Keratinocyte (primary cell): ENCODE results near the gene MAN1A2.

Source experiments
- EZH2 ChIP-seq: IDR thresholded peaks from one replicate; pipeline ENCODE4 v1.6.1; 2012; ENCODE audit warnings: inconsistent platforms, mild to moderate bottlenecking, low read length, moderate library complexity
- TF ChIP-seq, protein P1 (sequence below), 3 experiments: IDR thresholded peaks in 1 of 3; conservative IDR thresholded peaks in 1 of 3; optimal IDR thresholded peaks in 1 of 3; 2 replicates in 2 of 3; 3 replicates in 1 of 3; pipeline versions ENCODE3 to v1.5.1; 2011; ENCODE audit warnings: low read length in 3 of 3, mild to moderate bottlenecking in 3 of 3, moderate library complexity in 2 of 3, control low read depth in 1 of 3, inconsistent platforms in 1 of 3; ENCODE audit not compliant: insufficient read depth in 2 of 3; ENCODE audit errors: extremely low read depth in 1 of 3

- TF ChIP-seq, protein P1, sequence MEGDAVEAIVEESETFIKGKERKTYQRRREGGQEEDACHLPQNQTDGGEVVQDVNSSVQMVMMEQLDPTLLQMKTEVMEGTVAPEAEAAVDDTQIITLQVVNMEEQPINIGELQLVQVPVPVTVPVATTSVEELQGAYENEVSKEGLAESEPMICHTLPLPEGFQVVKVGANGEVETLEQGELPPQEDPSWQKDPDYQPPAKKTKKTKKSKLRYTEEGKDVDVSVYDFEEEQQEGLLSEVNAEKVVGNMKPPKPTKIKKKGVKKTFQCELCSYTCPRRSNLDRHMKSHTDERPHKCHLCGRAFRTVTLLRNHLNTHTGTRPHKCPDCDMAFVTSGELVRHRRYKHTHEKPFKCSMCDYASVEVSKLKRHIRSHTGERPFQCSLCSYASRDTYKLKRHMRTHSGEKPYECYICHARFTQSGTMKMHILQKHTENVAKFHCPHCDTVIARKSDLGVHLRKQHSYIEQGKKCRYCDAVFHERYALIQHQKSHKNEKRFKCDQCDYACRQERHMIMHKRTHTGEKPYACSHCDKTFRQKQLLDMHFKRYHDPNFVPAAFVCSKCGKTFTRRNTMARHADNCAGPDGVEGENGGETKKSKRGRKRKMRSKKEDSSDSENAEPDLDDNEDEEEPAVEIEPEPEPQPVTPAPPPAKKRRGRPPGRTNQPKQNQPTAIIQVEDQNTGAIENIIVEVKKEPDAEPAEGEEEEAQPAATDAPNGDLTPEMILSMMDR (optimal IDR thresholded peaks at IDR 0.05 in 1 of 3, IDR thresholded peaks at IDR 0.05 in 1 of 3, conservative IDR thresholded peaks at IDR 0.05 in 1 of 3; ENCODE audit: extremely low read depth in 1 of 3, insufficient read depth in 2 of 3, low read length in 3 of 3) = no peak
- no peak for TF ChIP-seq EZH2
Measured at GRCh38 chr1:117556976-117557375, 189.7 kb downstream of the MAN1A2 start.
